OCI-LY7 (cell line): ENCODE data around the gene LINGO4.

Source experiments
- CTCF ChIP-seq: fragments of 200-600 bp; sonication (generic); conservative IDR thresholded peaks from 2 replicates; pipeline ENCODE4 v1.5.1; 2014; ENCODE audit warnings: mild to moderate bottlenecking, antibody characterized with exemption, low read length, moderate library complexity, mixed read lengths
- EZH2phosphoT487 ChIP-seq: fragments of 200-600 bp; sonication (generic); IDR thresholded peaks from 2 replicates; pipeline ENCODE4 v1.6.1; 2018; ENCODE audit warnings: low read depth, borderline replicate concordance, mild to moderate bottlenecking, mixed run types, antibody characterized with exemption, low read length, moderate library complexity, mixed read lengths

DNA sequence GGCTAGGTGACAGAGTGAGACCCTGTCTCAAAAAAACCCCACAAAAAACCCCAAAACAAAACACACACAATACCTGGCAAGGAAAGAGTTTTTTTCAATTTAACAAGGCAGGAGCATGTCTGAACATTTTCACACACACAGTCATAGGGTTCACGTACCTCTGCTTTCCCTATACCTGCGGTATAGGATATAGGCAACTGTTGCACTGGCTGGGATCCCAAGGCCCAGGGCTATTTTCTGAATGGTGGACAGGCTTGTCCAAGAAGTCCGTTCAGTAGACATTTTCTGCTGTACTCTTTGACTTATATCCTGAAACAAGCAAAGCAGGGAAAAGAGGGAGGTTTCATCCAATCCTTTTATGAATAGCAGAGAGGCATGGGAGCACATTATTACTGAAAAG lies 22.5 kb downstream of the LINGO4 start:
- TF ChIP-seq CTCF = no peak
- TF ChIP-seq EZH2phosphoT487 = no peak
